Mesendoderm (in vitro differentiated cells): ENCODE measurements around the gene CTNND2.

Experiments
- DNase-seq: peaks from one replicate; pipeline ENCODE4 v3.0.0; 2013
- H2AK5ac ChIP-seq: 2 replicates; pipeline ENCODE4 v1.6.1; 2013; ENCODE audit warnings: low read length, inconsistent platforms
- H2BK120ac ChIP-seq: 2 replicates; pipeline ENCODE4 v1.6.1; 2013; ENCODE audit warnings: low read depth, mild to moderate bottlenecking, low read length, moderate library complexity, mixed read lengths
- H2BK15ac ChIP-seq: replicated peaks from 2 replicates; pipeline ENCODE4 v1.6.1; 2013; ENCODE audit warnings: low read depth, mild to moderate bottlenecking, moderate library complexity
- H2BK5ac ChIP-seq: 2 replicates; pipeline ENCODE4 v1.6.1; 2013; ENCODE audit warnings: low read length, inconsistent platforms
- H3K18ac ChIP-seq: 2 replicates; pipeline ENCODE4 v1.6.1; 2013; ENCODE audit warnings: mild to moderate bottlenecking, low read length, mixed read lengths
- H3K23ac ChIP-seq: one replicate; pipeline ENCODE4 v1.6.1; 2013; ENCODE audit warnings: low read length
- H3K27ac ChIP-seq: 2 replicates; pipeline ENCODE4 v1.5.1; 2013; ENCODE audit warnings: low read depth, mild to moderate bottlenecking, inconsistent platforms, low read length, moderate library complexity
- H3K27me3 ChIP-seq: 2 replicates; pipeline ENCODE4 v1.6.1; 2013; ENCODE audit warnings: low read length, control low read depth, mild to moderate bottlenecking, inconsistent platforms; ENCODE audit not compliant: insufficient read depth, poor library complexity
- H3K36me3 ChIP-seq: 2 replicates; pipeline ENCODE4 v1.6.1; 2013; ENCODE audit warnings: low read length, inconsistent platforms; ENCODE audit not compliant: control insufficient read depth, insufficient read depth
- H3K4ac ChIP-seq: one replicate; pipeline ENCODE4 v1.6.1; 2013; ENCODE audit warnings: low read depth, mild to moderate bottlenecking, low read length, moderate library complexity
- H3K4me1 ChIP-seq: 2 replicates; pipeline ENCODE4 v1.6.1; 2013; ENCODE audit warnings: low read depth, low read length, inconsistent platforms; ENCODE audit not compliant: control insufficient read depth
- H3K4me2 ChIP-seq: 2 replicates; pipeline ENCODE4 v1.6.1; 2013; ENCODE audit warnings: low read length
- H3K4me3 ChIP-seq: 2 replicates; pipeline ENCODE4 v1.5.1; 2013; ENCODE audit warnings: mild to moderate bottlenecking, low read length
- H3K56ac ChIP-seq: one replicate; pipeline ENCODE4 v1.6.1; 2013; ENCODE audit warnings: low read length
- H3K79me1 ChIP-seq: 2 replicates; pipeline ENCODE4 v1.6.1; 2013; ENCODE audit warnings: low read length, inconsistent platforms
- H3K79me2 ChIP-seq: 2 replicates; pipeline ENCODE4 v1.6.1; 2013; ENCODE audit warnings: mild to moderate bottlenecking, low read length; ENCODE audit not compliant: control insufficient read depth, insufficient read depth
- H3K9ac ChIP-seq: 2 replicates; pipeline ENCODE4 v1.6.1; 2013; ENCODE audit warnings: low read length, inconsistent platforms
- H4K5ac ChIP-seq: one replicate; pipeline ENCODE4 v1.6.1; 2013; ENCODE audit warnings: low read length
- H4K8ac ChIP-seq: one replicate; pipeline ENCODE4 v1.6.1; 2013; ENCODE audit warnings: low read depth, mild to moderate bottlenecking, control low read depth, low read length, moderate library complexity
- WGBS: extraction: QIAGEN DNeasy Blood & Tissue Kit; methylation state at CpG from one replicate; pipeline ENCODE4 v1.1.7; 2013; ENCODE audit warnings: low lambda C conversion rate, missing lambda C conversion rate; ENCODE audit not compliant: insufficient coverage; ENCODE audit errors: extremely low coverage; 5-methylcytosine and 5-hydroxymethylcytosine counted together

CTNND2 gene

GRCh38 chr5:11656916-11657315 is 247.3 kb downstream of the CTNND2 start:
- no peak overlapping the region for H3K56ac ChIP-seq

DNA sequence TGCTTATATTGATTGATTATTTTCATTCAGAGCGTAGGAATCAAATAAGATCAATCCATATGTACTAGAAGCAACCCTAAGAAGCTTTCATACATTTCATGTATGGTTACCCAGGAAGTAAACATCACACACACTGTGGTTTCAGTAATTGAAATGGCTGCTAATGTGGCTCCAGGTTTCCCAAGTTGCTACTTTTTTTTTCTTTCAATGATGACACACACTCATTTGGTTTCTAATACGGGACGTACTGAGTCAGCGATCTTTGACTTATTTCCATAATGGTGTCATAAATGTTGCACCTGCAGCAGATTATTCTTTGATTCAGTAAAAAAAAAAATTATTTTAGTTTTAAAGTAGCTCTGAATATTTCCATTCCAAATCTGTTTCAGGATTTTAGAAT is 248.6 kb downstream of the CTNND2 start:
- no peak overlapping the region for H3K27ac ChIP-seq
- H3K4me2 ChIP-seq = no peak overlapping the region
- H3K18ac ChIP-seq = no peak overlapping the region
- H3K9ac ChIP-seq = no peak overlapping the region
- H4K5ac ChIP-seq = no peak overlapping the region
- H4K8ac ChIP-seq = no peak overlapping the region
- WGBS = no CpG with 5 or more reads among the region's 4 CpGs
- no peaks in the 10 kb centered on the region for H3K4me1 ChIP-seq
- no peak overlapping the region for H3K56ac ChIP-seq
- no peaks in the 10 kb centered on the region for H3K79me2 ChIP-seq
- H3K23ac ChIP-seq = no peak overlapping the region
- no peaks in the 10 kb centered on the region for H3K79me1 ChIP-seq
- no peak overlapping the region for H2AK5ac ChIP-seq
- no peak overlapping the region for H2BK15ac ChIP-seq
- no peak overlapping the region for H2BK5ac ChIP-seq
- no peaks in the 10 kb centered on the region for H3K27me3 ChIP-seq
- DNase-seq = no peak
- no peak overlapping the region for H2BK120ac ChIP-seq
- no peak overlapping the region for H3K4me3 ChIP-seq
- no peak overlapping the region for H3K4ac ChIP-seq
- no peaks in the 10 kb centered on the region for H3K36me3 ChIP-seq

More at GRCh38 chr5:11656916-11657315, 247.3 kb downstream of the CTNND2 start:
- Histone ChIP-seq H3K4me1 (no peaks in the 10 kb centered on the region), H2BK120ac (no peak overlapping the region), H3K23ac (no peak overlapping the region), H3K4me3 (no peak overlapping the region), H3K4me2 (no peak overlapping the region), H3K18ac (no peak overlapping the region), H3K79me2 (no peaks in the 10 kb centered on the region), H3K27me3 (no peaks in the 10 kb centered on the region), H3K27ac (no peak overlapping the region), H3K4ac (no peak overlapping the region), H4K8ac (no peak overlapping the region), H2AK5ac (no peak overlapping the region), H3K9ac (no peak overlapping the region), H2BK5ac (no peak overlapping the region), H3K79me1 (no peaks in the 10 kb centered on the region), H4K5ac (no peak overlapping the region), H2BK15ac (no peak overlapping the region), H3K36me3 (no peaks in the 10 kb centered on the region)
- no peak for DNase-seq
- WGBS = no CpG with 5 or more reads among the region's 4 CpGs

GRCh38 chr5:11650936-11651335 is 253.3 kb downstream of the CTNND2 start:
- Histone ChIP-seq H3K27ac (no peak overlapping the region), H2BK120ac (no peak overlapping the region), H3K4me1 (no peaks in the 10 kb centered on the region), H4K5ac (no peak overlapping the region), H3K4me2 (no peak overlapping the region), H2AK5ac (no peak overlapping the region), H3K4me3 (no peak overlapping the region), H3K56ac (no peak overlapping the region), H4K8ac (no peak overlapping the region), H3K79me1 (no peaks in the 10 kb centered on the region), H3K4ac (no peak overlapping the region), H2BK5ac (no peak overlapping the region), H3K79me2 (no peaks in the 10 kb centered on the region), H3K27me3 (no peaks in the 10 kb centered on the region), H3K9ac (no peak overlapping the region), H3K36me3 (no peaks in the 10 kb centered on the region), H3K18ac (no peak overlapping the region), H3K23ac (no peak overlapping the region), H2BK15ac (no peak overlapping the region)
- DNase-seq = peak; percentile 14
- no CpG with 5 or more reads among the region's 1 CpG for WGBS

DNA sequence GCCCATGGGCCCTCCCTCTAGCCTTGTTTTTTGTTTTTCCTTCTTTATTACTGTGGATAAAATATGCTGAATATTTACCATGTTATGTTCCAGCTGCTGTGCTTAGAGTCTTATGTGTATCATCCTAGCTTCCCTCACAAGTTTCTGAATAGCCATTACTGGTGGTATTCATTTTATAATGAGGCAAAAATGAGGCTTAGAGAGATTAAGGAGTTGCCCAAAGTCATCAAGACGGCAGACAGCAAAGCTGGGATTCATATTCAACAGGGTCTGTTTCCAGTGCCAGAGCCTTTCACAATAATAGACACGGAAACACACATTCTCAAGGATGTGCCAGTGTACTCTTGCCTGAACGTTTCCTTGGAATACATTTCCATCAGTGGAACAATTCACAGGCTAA is 258.1 kb downstream of the CTNND2 start:
- H3K36me3 ChIP-seq = no peaks in the 10 kb centered on the region
- no peak overlapping the region for H4K5ac ChIP-seq
- no peak overlapping the region for H3K27ac ChIP-seq
- no peak overlapping the region for H3K23ac ChIP-seq
- WGBS = no CpG with 5 or more reads among the region's 3 CpGs
- H3K27me3 ChIP-seq = no peaks in the 10 kb centered on the region
- no peak overlapping the region for H4K8ac ChIP-seq
- H2BK15ac ChIP-seq = no peak overlapping the region
- DNase-seq = no peak
- no peak overlapping the region for H3K18ac ChIP-seq
- no peaks in the 10 kb centered on the region for H3K4me1 ChIP-seq
- no peak overlapping the region for H2BK120ac ChIP-seq
- no peaks in the 10 kb centered on the region for H3K79me1 ChIP-seq
- no peaks in the 10 kb centered on the region for H3K79me2 ChIP-seq
- H3K56ac ChIP-seq = no peak overlapping the region
- H3K4me3 ChIP-seq = no peak overlapping the region
- H2AK5ac ChIP-seq = no peak overlapping the region
- H3K4ac ChIP-seq = no peak overlapping the region
- no peak overlapping the region for H3K4me2 ChIP-seq
- H3K9ac ChIP-seq = no peak overlapping the region
- H2BK5ac ChIP-seq = no peak overlapping the region

- Histone ChIP-seq H4K8ac (no peak overlapping the region), H3K4me2 (no peak overlapping the region), H3K18ac (no peak overlapping the region), H2AK5ac (no peak overlapping the region), H3K27me3 (no peaks in the 10 kb centered on the region), H3K56ac (no peak overlapping the region), H3K27ac (no peak overlapping the region), H3K4me3 (no peak overlapping the region), H3K79me2 (no peaks in the 10 kb centered on the region), H2BK120ac (no peak overlapping the region), H4K5ac (no peak overlapping the region), H3K36me3 (no peaks in the 10 kb centered on the region), H3K9ac (no peak overlapping the region), H3K79me1 (no peaks in the 10 kb centered on the region), H2BK15ac (no peak overlapping the region), H3K4me1 (no peaks in the 10 kb centered on the region), H3K23ac (no peak overlapping the region), H3K4ac (no peak overlapping the region), H2BK5ac (no peak overlapping the region)
- no CpG with 5 or more reads among the region's 3 CpGs for WGBS
- no peak for DNase-seq
Measured at GRCh38 chr5:11642438-11642837, 261.8 kb downstream of the CTNND2 start.

DNA sequence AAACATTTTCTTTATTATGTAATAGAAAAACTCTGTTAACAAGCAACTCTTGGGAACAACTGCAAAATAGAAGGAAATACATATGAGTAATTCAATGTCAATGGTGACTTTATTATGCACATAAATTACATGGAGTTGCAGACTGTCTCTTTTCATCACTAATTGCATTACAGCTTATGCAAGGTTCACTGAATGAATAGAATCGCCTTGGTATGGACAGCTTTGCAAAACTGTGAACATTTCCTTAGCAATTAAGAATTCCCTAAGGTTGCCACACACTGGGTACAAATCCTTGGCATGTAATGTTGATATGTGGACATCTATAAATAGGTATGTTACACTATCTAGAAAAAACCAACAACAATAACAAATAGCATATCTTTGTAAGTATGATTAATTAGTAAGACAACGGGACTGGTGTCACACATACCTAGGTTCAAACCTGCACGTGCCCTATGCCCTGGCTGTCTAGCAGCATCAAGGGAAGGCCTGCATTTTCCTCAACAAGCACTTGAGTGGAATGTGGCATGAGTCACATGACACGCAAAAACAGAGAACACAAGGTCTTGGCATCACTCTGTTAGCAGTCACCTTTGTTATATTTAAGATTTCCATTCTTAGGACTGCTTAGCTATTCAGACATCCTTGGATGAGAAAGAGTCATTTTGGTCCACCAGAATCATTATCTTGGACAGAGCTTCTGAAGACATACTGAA is 263.9 kb downstream of the CTNND2 start:
- no peak overlapping the region for H2BK120ac ChIP-seq
- no CpG with 5 or more reads among the region's 4 CpGs for WGBS
- DNase-seq = no peak
- H3K79me1 ChIP-seq = no peaks in the 10 kb centered on the region
- H3K36me3 ChIP-seq = no peaks in the 10 kb centered on the region
- no peak overlapping the region for H2AK5ac ChIP-seq
- no peak overlapping the region for H3K4me2 ChIP-seq
- no peaks in the 10 kb centered on the region for H3K79me2 ChIP-seq
- no peak overlapping the region for H3K18ac ChIP-seq
- H3K4ac ChIP-seq = no peak overlapping the region
- H3K27ac ChIP-seq = no peak overlapping the region
- H3K23ac ChIP-seq = no peak overlapping the region
- no peak overlapping the region for H2BK15ac ChIP-seq
- H3K9ac ChIP-seq = no peak overlapping the region
- no peak overlapping the region for H2BK5ac ChIP-seq
- H4K5ac ChIP-seq = no peak overlapping the region
- no peaks in the 10 kb centered on the region for H3K27me3 ChIP-seq
- no peak overlapping the region for H3K56ac ChIP-seq
- no peak overlapping the region for H3K4me3 ChIP-seq
- H3K4me1 ChIP-seq = no peaks in the 10 kb centered on the region
- H4K8ac ChIP-seq = no peak overlapping the region
